Suprapubic skin (tissue), 4 donors: ENCODE data around the gene ASCC1. TPM values are rescaled to one million over a fixed set of nuclear protein-coding genes. Genes with fewer than 3 reads are reported as not detected.

Source experiments
- DNase-seq, 2 donors: peaks; one replicate each; pipeline ENCODE4 v3.0.0-alpha.2; 2019; ENCODE audit warnings: low spot score in 2 of 2
- H3K27ac ChIP-seq: fragments of 200-600 bp; sonication (generic); one replicate; pipeline ENCODE4 v1.5.1; 2019
- H3K27me3 ChIP-seq: fragments of 200-600 bp; sonication (generic); one replicate; pipeline ENCODE4 v1.5.1; 2019
- H3K36me3 ChIP-seq: fragments of 200-600 bp; sonication (generic); one replicate; pipeline ENCODE4 v1.5.1; 2019
- H3K4me1 ChIP-seq: fragments of 200-600 bp; sonication (generic); one replicate; pipeline ENCODE4 v1.5.1; 2019
- H3K4me3 ChIP-seq: fragments of 200-600 bp; sonication (generic); one replicate; pipeline ENCODE4 v1.5.1; 2019; ENCODE audit warnings: mild to moderate bottlenecking
- H3K9me3 ChIP-seq: fragments of 200-600 bp; sonication (generic); one replicate; pipeline ENCODE4 v1.5.1; 2019
- CTCF ChIP-seq, 2 donors: fragments of 200-600 bp in 1 of 2; fragments of 450-650 bp in 1 of 2; sonication (generic) in 1 of 2; IDR thresholded peaks; one replicate each; pipeline ENCODE4 v1.5.1; 2016 to 2019; ENCODE audit warnings: antibody characterized with exemption in 2 of 2, mild to moderate bottlenecking in 1 of 2, moderate library complexity in 1 of 2
- EP300 ChIP-seq: sonication (generic); formaldehyde crosslinking; IDR thresholded peaks from one replicate; pipeline ENCODE4 v1.6.1; 2017; ENCODE audit warnings: antibody characterized with exemption
- POLR2A ChIP-seq, 2 donors: fragments of 450-650 bp; IDR thresholded peaks; one replicate each; pipeline ENCODE4 v1.6.1; 2017; ENCODE audit warnings: antibody characterized with exemption in 2 of 2, mild to moderate bottlenecking in 2 of 2, moderate library complexity in 2 of 2
- POLR2AphosphoS5 ChIP-seq, 3 donors: sonication (generic); formaldehyde crosslinking; IDR thresholded peaks; one replicate each; pipeline ENCODE4 v1.6.1; 2017; ENCODE audit warnings: antibody characterized with exemption in 3 of 3
- WGBS: methylation state at CpG from one replicate; pipeline ENCODE4 v1.1.5; 2018; 5-methylcytosine and 5-hydroxymethylcytosine counted together
- total RNA-seq, 4 donors: library from RNA; depleted of rRNA; stranded (reverse); fragments of >200 nt; gene quantifications; one replicate each; pipeline ENCODE4 v1.1.0, GENCODE V29; 2016

The ASCC1 gene
- total RNA-seq, 4 donors from 2014 or later: 20.2 to 31.7 (median 21.2) TPM

- 71% methylated on average over 5 of the region's 5 CpGs for WGBS
Observed at GRCh38 chr10:72201293-72201692, 14.8 kb downstream of the ASCC1 start.

GRCh38 chr10:72200883-72201282 lies 15.2 kb downstream of the ASCC1 start:
- Histone ChIP-seq H3K4me3 (no peak overlapping the region), H3K4me1 (no peaks in the 10 kb centered on the region), H3K27ac (no peak overlapping the region), H3K9me3 (no peaks in the 10 kb centered on the region), H3K36me3 (peaks cover 50% of the 10 kb centered on the region), H3K27me3 (no peaks in the 10 kb centered on the region)
- 97% methylated on average over 3 of the region's 3 CpGs for WGBS
- DNase-seq: no peak
- no peak for TF ChIP-seq POLR2A (IDR thresholded peaks at IDR 0.05)
- TF ChIP-seq EP300: no peak
- no peak for TF ChIP-seq POLR2AphosphoS5 (IDR thresholded peaks at IDR 0.05)
- TF ChIP-seq CTCF (IDR thresholded peaks at IDR 0.05): no peak

More at GRCh38 chr10:72201293-72201692, 14.8 kb downstream of the ASCC1 start:
- no peak overlapping the region for H3K4me3 ChIP-seq
- H3K4me1 ChIP-seq: no peaks in the 10 kb centered on the region
- no peaks in the 10 kb centered on the region for H3K27me3 ChIP-seq
- peaks cover 49% of the 10 kb centered on the region for H3K36me3 ChIP-seq
- no peak overlapping the region for H3K27ac ChIP-seq
- H3K9me3 ChIP-seq: no peaks in the 10 kb centered on the region
- DNase-seq: no peak
- TF ChIP-seq POLR2AphosphoS5 (IDR thresholded peaks at IDR 0.05) (no peak), POLR2A (IDR thresholded peaks at IDR 0.05) (no peak), CTCF (IDR thresholded peaks at IDR 0.05) (no peak), EP300 (no peak)

- WGBS: 98% methylated on average over 2 of the region's 2 CpGs
- Histone ChIP-seq H3K4me1 (no peaks in the 10 kb centered on the region), H3K27ac (no peak overlapping the region), H3K9me3 (no peaks in the 10 kb centered on the region), H3K36me3 (peaks cover 31% of the 10 kb centered on the region), H3K4me3 (no peak overlapping the region), H3K27me3 (no peaks in the 10 kb centered on the region)
- TF ChIP-seq EP300 (no peak), POLR2AphosphoS5 (IDR thresholded peaks at IDR 0.05) (no peak), POLR2A (IDR thresholded peaks at IDR 0.05) (no peak)
- no peak for DNase-seq
Observed at GRCh38 chr10:72194949-72195348, 21.1 kb downstream of the ASCC1 start.

- no peak for DNase-seq
- no peaks in the 10 kb centered on the region for H3K27me3 ChIP-seq
- peaks cover 16% of the 10 kb centered on the region for H3K4me1 ChIP-seq
- H3K36me3 ChIP-seq: peaks cover 18% of the 10 kb centered on the region
- H3K9me3 ChIP-seq: no peaks in the 10 kb centered on the region
- WGBS: 63% methylated on average over 3 of the region's 3 CpGs
- H3K27ac ChIP-seq: peak overlapping the region; percentile 87
- peak overlapping the region; percentile 11 for H3K4me3 ChIP-seq
- TF ChIP-seq POLR2AphosphoS5 (IDR thresholded peaks at IDR 0.05): no peak
Observed at GRCh38 chr10:72186982-72187330, 29.1 kb downstream of the ASCC1 start.

- TF ChIP-seq EP300 (no peak), POLR2AphosphoS5 (IDR thresholded peaks at IDR 0.05) (peak in 2 of 3 donors; percentile 5 to 17), POLR2A (IDR thresholded peaks at IDR 0.05) (no peak)
- DNase-seq: no peak
- no peaks in the 10 kb centered on the region for H3K27me3 ChIP-seq
- 23% methylated on average over 7 of the region's 7 CpGs for WGBS
- no peaks in the 10 kb centered on the region for H3K9me3 ChIP-seq
- H3K4me3 ChIP-seq: peak overlapping the region; percentile 11
- peaks cover 22% of the 10 kb centered on the region for H3K36me3 ChIP-seq
- H3K4me1 ChIP-seq: peaks cover 16% of the 10 kb centered on the region
- peak overlapping the region; percentile 87 for H3K27ac ChIP-seq
Observed at GRCh38 chr10:72186258-72186981, 29.7 kb downstream of the ASCC1 start.

GRCh38 chr10:72184156-72184555 lies 31.9 kb downstream of the ASCC1 start:
- H3K27ac ChIP-seq: no peak overlapping the region
- no peaks in the 10 kb centered on the region for H3K9me3 ChIP-seq
- no peak overlapping the region for H3K4me3 ChIP-seq
- 100% methylated on average over 2 of the region's 2 CpGs for WGBS
- DNase-seq: no peak
- H3K36me3 ChIP-seq: peaks cover 13% of the 10 kb centered on the region
- H3K4me1 ChIP-seq: peaks cover 16% of the 10 kb centered on the region
- no peaks in the 10 kb centered on the region for H3K27me3 ChIP-seq
- TF ChIP-seq CTCF (IDR thresholded peaks at IDR 0.05): no peak
- TF ChIP-seq EP300: no peak
- no peak for TF ChIP-seq POLR2A (IDR thresholded peaks at IDR 0.05)
- no peak for TF ChIP-seq POLR2AphosphoS5 (IDR thresholded peaks at IDR 0.05)
